Prostate gland (tissue), 2 donors: Measurements from ENCODE around the gene METTL1. TPM values are rescaled to one million over a fixed set of nuclear protein-coding genes. Genes with fewer than 3 reads are reported as not detected.

Experiments used
- DNase-seq: peaks from one replicate; pipeline ENCODE4 v3.0.0-alpha.2; 2019; ENCODE audit warnings: low spot score
- H3K27ac ChIP-seq, 2 donors: fragments of 200-600 bp; sonication (generic); 2 replicates each; pipeline ENCODE4 v1.5.1; 2017 to 2019
- H3K27me3 ChIP-seq: fragments of 200-600 bp; sonication (generic); replicated peaks from 2 replicates; pipeline ENCODE4 v1.5.1; 2019; ENCODE audit not compliant: insufficient read depth
- H3K36me3 ChIP-seq, 2 donors: fragments of 200-600 bp; sonication (generic); 1 replicate in 1 of 2; 2 replicates in 1 of 2; pipeline versions ENCODE4 v1.5.1 to v1.8.1; 2017 to 2019
- H3K4me1 ChIP-seq: fragments of 200-600 bp; sonication (generic); replicated peaks from 2 replicates; pipeline ENCODE4 v1.5.1; 2019
- H3K4me3 ChIP-seq, 2 donors: fragments of 200-600 bp; sonication (generic); 2 replicates each; pipeline ENCODE4 v1.5.1; 2017 to 2019
- H3K9me3 ChIP-seq: fragments of 200-600 bp; sonication (generic); 2 replicates; pipeline ENCODE4 v1.5.1; 2017
- POLR2A ChIP-seq: fragments of 450-650 bp; IDR thresholded peaks from one replicate; pipeline ENCODE4 v1.6.1; 2016; ENCODE audit warnings: antibody characterized with exemption, mild to moderate bottlenecking
- POLR2AphosphoS5 ChIP-seq: sonication (generic); formaldehyde crosslinking; IDR thresholded peaks from one replicate; pipeline ENCODE4 v1.6.1; 2017; ENCODE audit warnings: antibody characterized with exemption
- WGBS: methylation state at CpG from one replicate; pipeline ENCODE4 v1.1.5; 2018; 5-methylcytosine and 5-hydroxymethylcytosine counted together
- intact Hi-C: fragments of 100-400 bp; cut with DNase I; formaldehyde crosslinking; loops from one replicate; pipeline ENCODE4 v1.14.2; 2022
- total RNA-seq, 2 donors: library from RNA; depleted of rRNA; stranded (reverse); fragments of >200 nt; gene quantifications; one replicate each; pipeline ENCODE4 v1.1.0, GENCODE V29; 2016
- TF ChIP-seq, protein P1 (sequence below), 4 experiments: fragments of 200-600 bp in 2 of 4; fragments of 450-650 bp in 2 of 4; sonication (generic) in 2 of 4; IDR thresholded peaks; 1 replicate in 3 of 4; 2 replicates in 1 of 4; pipeline ENCODE4 v1.5.1; 2016 to 2019; ENCODE audit warnings: antibody characterized with exemption in 4 of 4, mild to moderate bottlenecking in 2 of 4, moderate library complexity in 2 of 4

METTL1 gene
- total RNA-seq, 2 donors from 2014 or later: 4.9 to 14.3 TPM

DNA sequence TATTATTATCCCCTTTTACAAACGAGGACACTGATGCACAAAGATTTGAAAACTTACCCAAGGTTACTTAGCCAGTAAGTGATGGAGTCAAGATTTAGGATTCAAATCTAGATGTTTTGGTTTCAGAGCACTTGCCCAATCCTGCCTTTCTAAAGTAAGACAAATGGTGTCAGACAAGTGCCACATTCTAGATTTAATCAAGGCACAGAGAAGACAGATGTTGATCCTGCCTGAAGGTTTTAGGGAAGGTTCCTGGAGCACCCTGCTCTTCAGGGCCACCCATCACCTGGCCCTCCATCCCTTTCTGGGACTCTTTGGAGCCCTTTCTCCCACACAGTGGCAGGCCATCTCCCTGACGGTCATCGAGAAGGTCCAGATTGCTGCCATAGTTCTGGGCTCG lies 14.1 kb downstream of the METTL1 start:
- Histone ChIP-seq H3K4me1 (peaks cover 3% of the 10 kb centered on the region), H3K36me3 (no peaks in the 10 kb centered on the region), H3K27ac (no peak overlapping the region), H3K4me3 (no peak overlapping the region), H3K27me3 (no peaks in the 10 kb centered on the region), H3K9me3 (no peaks in the 10 kb centered on the region)
- DNase-seq: no peak
- WGBS: 93% methylated on average over 4 of the region's 4 CpGs
- TF ChIP-seq, protein P1, sequence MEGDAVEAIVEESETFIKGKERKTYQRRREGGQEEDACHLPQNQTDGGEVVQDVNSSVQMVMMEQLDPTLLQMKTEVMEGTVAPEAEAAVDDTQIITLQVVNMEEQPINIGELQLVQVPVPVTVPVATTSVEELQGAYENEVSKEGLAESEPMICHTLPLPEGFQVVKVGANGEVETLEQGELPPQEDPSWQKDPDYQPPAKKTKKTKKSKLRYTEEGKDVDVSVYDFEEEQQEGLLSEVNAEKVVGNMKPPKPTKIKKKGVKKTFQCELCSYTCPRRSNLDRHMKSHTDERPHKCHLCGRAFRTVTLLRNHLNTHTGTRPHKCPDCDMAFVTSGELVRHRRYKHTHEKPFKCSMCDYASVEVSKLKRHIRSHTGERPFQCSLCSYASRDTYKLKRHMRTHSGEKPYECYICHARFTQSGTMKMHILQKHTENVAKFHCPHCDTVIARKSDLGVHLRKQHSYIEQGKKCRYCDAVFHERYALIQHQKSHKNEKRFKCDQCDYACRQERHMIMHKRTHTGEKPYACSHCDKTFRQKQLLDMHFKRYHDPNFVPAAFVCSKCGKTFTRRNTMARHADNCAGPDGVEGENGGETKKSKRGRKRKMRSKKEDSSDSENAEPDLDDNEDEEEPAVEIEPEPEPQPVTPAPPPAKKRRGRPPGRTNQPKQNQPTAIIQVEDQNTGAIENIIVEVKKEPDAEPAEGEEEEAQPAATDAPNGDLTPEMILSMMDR (IDR thresholded peaks at IDR 0.05): no peak
- TF ChIP-seq POLR2AphosphoS5 (no peak), POLR2A (no peak)
- intact Hi-C loops: no loop called here

DNA sequence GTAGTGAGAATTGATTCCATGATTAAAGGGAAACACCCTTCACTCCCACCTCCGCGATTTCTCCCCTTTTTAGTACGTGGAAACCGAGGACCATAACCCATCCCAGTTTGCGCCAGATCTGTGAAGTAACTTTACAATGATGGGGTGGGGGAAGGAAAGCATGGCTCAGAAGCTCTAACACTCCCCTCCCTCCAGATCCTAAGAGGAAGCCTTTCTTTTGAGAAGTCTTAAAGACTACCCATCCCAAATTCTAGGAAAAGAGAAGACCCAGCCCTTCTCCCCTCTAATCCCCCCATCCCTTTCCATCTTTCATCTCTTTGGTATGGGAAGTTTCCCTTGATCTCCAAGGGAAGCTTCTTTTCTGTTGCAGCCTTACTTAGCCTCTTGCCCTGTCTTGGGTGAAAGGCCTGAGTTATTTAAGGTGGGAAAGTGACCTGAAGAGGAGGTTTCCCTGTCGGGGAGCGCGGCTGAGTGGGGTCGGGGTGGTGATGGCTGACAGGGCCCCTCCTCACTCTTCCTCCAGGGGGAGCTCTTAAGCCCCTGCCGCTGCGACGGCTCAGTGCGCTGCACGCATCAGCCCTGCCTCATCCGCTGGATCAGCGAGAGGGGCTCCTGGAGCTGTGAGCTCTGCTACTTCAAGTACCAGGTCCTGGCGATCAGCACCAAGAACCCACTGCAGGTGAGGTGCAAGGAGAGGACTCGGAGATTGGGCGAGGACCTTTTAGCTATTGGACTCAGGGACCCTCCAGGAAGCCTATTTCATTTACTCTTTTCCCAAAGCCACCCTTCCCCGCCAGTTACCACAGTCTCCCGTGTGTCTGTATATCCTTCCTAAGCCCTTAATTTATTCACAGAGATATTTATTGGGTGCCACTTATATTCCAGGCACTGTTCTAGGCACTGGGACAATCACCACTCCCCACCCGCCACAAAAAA lies 15.2 kb downstream of the METTL1 start:
- H3K36me3 ChIP-seq: no peaks in the 10 kb centered on the region
- intact Hi-C loops: no loop called here
- H3K9me3 ChIP-seq: no peaks in the 10 kb centered on the region
- no peak for DNase-seq
- peak overlapping the region in 1 of 2 donors; percentile 78 for H3K27ac ChIP-seq
- no peak for TF ChIP-seq POLR2A
- TF ChIP-seq, protein P1 (IDR thresholded peaks at IDR 0.05): peak in 3 of 4 experiments; percentile 11 to 40 (median 30)
- no peaks in the 10 kb centered on the region for H3K27me3 ChIP-seq
- peak overlapping the region in 1 of 2 donors; percentile 80 for H3K4me3 ChIP-seq
- H3K4me1 ChIP-seq: peaks cover 3% of the 10 kb centered on the region
- 58% methylated on average over 22 of the region's 22 CpGs for WGBS

DNA sequence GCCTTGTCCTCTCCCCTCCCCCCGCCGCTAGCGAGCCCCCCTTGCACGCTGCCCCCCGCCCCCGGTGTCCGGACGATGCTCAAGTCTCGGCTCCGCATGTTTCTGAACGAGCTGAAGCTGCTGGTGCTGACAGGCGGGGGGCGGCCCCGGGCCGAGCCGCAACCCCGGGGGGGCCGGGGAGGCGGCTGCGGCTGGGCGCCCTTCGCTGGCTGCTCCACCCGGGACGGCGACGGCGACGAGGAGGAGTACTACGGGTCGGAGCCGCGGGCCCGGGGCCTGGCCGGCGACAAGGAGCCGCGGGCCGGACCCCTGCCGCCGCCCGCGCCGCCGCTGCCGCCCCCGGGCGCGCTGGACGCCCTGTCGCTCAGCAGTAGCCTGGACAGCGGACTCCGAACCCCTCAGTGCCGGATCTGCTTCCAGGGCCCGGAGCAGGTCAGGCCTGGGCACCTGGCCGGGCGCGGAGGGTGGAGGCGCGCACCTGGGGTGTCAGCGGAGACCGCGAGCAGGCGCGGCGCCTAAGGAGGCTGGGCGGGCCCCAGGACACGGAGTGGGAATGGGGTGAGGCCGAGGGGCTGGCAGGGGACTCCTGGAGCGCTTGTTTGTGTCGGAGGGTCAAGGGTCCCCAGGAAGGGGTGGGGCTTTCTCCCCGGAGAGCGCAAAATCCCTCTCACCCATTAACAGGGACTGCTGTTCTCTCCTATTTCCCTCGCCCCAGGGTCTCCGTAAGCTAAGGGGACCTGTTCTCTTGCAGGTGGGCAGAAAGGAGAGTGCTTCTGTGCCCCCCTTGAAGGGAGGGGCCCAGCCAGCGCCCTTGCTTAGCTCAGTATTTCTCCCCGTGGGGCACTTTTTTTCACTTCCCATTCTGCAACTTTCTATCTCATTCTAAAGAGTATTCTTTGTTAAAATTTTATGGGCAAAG lies 16.2 kb downstream of the METTL1 start:
- Histone ChIP-seq H3K27me3 (no peaks in the 10 kb centered on the region), H3K27ac (peak overlapping the region; percentile 66 to 78), H3K4me3 (peak overlapping the region; percentile 80 to 87), H3K9me3 (no peaks in the 10 kb centered on the region), H3K36me3 (no peaks in the 10 kb centered on the region), H3K4me1 (peaks cover 3% of the 10 kb centered on the region)
- intact Hi-C loops: no loop called here
- 1% methylated on average over 70 of the region's 76 CpGs for WGBS
- DNase-seq: no peak
- TF ChIP-seq, protein P1 (IDR thresholded peaks at IDR 0.05): no peak
- TF ChIP-seq POLR2AphosphoS5 (no peak), POLR2A (peak; percentile 14)

DNA sequence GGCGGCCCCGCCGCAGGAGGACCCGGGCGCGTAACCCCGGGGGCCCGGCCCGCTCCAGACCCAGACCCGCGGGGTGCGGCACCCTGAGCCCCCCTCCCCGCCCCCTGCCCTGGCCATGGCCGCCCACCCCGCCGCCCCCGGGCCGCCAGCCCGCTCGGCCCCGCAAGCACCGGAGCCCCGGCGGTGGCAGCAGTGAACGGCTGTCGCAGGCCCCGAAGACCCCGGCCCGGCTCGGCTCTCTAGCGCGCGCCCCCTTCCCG lies 16.8 kb downstream of the METTL1 start:
- intact Hi-C loops: no loop called here
- TF ChIP-seq, protein P1 (IDR thresholded peaks at IDR 0.05): no peak
- TF ChIP-seq POLR2AphosphoS5: no peak
- no peak for TF ChIP-seq POLR2A
- no peaks in the 10 kb centered on the region for H3K9me3 ChIP-seq
- peak overlapping the region; percentile 66 to 78 for H3K27ac ChIP-seq
- no peak for DNase-seq
- peaks cover 3% of the 10 kb centered on the region for H3K4me1 ChIP-seq
- H3K4me3 ChIP-seq: peak overlapping the region; percentile 80 to 87
- H3K27me3 ChIP-seq: no peaks in the 10 kb centered on the region
- 0% methylated on average over 17 of the region's 34 CpGs for WGBS
- no peaks in the 10 kb centered on the region for H3K36me3 ChIP-seq
